ENCODE measurements around the gene WBP2. TPM values are rescaled to one million over a fixed set of nuclear protein-coding genes. Genes with fewer than 3 reads are reported as not detected.

Gene WBP2
- total and polyA plus RNA-seq, 10 of the 15 experiments (the other 5 are each of a cell fraction or from before 2014, with no cell fraction given), result 1.5 to 57.3 (median 27.5) TPM

GRCh38 chr17:75827308-75828075, 27.6 kb downstream of the WBP2 start (continued):
- TF ChIP-seq ZBTB4 (CRISPR knock-in tag; IDR thresholded peaks at IDR 0.05), result no peak

- H3K9me3 ChIP-seq (replicated peaks; ENCODE audit: control insufficient read depth, insufficient read depth, low read length), result no peaks in the 10 kb centered on the region
- H3K27ac ChIP-seq (ENCODE audit: control insufficient read depth, insufficient read depth), result no peak overlapping the region
- no peaks in the 10 kb centered on the region for H3K79me2 ChIP-seq (ENCODE audit: control insufficient read depth, insufficient read depth, low read length)
- H4K20me1 ChIP-seq (ENCODE audit: control insufficient read depth, insufficient read depth), result no peaks in the 10 kb centered on the region
- BruUV-seq (replicated peaks), result no TSS peak
- CTCF ChIA-PET, result interaction anchor here (0.6 to 5.9 kb wide), 21 partner anchors 18 to 77 kb away, joined by 3 to 63 read pairs (median 5); partner anchors contain the start of genes GALK1 and UNK
- H3K4me3 ChIP-seq, result no peak overlapping the region
- DNase-seq (ENCODE audit: low read depth, low spot score) (no peak), FAIRE-seq (no peak), ATAC-seq (no peak)
- SMC1A ChIA-PET (ENCODE audit: uncharacterized antibody, unreplicated experiment), result interaction anchor here (1.0 to 1.4 kb wide), 6 partner anchors 8 to 73 kb away, joined by 3 to 10 read pairs (median 4); partner anchors contain the start of genes GALK1 and UNK
- peaks cover 5 to 8% of the 10 kb centered on the region in 2 experiments; a peak in 3 of 4 replicates for H3K36me3 ChIP-seq (ENCODE audit: control insufficient read depth in 2 of 2, insufficient read depth in 2 of 2, low read length in 1 of 2)
- H3K27me3 ChIP-seq (replicated peaks in 1 of 2; ENCODE audit: control insufficient read depth in 2 of 2, insufficient read depth in 2 of 2, low read length in 1 of 2), result no peaks in the 10 kb centered on the region
- in situ Hi-C loops (cut with MboI) (no loop called here), intact Hi-C loops (cut with micrococcal nuclease; ENCODE audit: unreplicated experiment) (no loop called here)
- no peak for TF ChIP-seq ZBTB33 (IDR thresholded peaks at IDR 0.05)
- TF ChIP-seq POLR2A (IDR thresholded peaks at IDR 0.05; ENCODE audit: low read depth, low read length), result peak; percentile 24
- POLR2A ChIA-PET, result interaction anchor here (1.0 to 2.5 kb wide), 5 partner anchors 10 to 62 kb away, joined by 3 to 7 read pairs (median 3); partner anchors contain the start of genes GALK1 and UNK
- RAD21 ChIA-PET (ENCODE audit: unreplicated experiment), result interaction anchor here (1.0 to 2.0 kb wide), 8 partner anchors 18 to 73 kb away, joined by 3 to 10 read pairs (median 4); partner anchors contain the start of genes GALK1 and UNK
- no peak overlapping the region for H2AFZ ChIP-seq (ENCODE audit: control insufficient read depth, low read depth, low read length)
- 84% methylated on average over 14 of the region's 14 CpGs for WGBS (ENCODE audit: insufficient coverage, insufficient replicate concordance, low lambda C conversion rate, missing lambda C conversion rate)
- H3K4me1 ChIP-seq (ENCODE audit: control insufficient read depth, insufficient read depth, low read length), result no peaks in the 10 kb centered on the region
- no peak overlapping the region for H3K4me2 ChIP-seq (ENCODE audit: control insufficient read depth, insufficient read depth)
- H3K9ac ChIP-seq (ENCODE audit: control insufficient read depth, insufficient read depth, low read length), result no peak overlapping the region
Measured at GRCh38 chr17:75826561-75827307, 28.4 kb downstream of the WBP2 start.

Data from GM12878 (cell line).